Gastrocnemius medialis (tissue), 4 donors: ENCODE measurements around the gene SYT13. TPM values are rescaled to one million over a fixed set of nuclear protein-coding genes. Genes with fewer than 3 reads are reported as not detected.
A peak's percentile ranks its signal among the peaks of the same experiment; 100 is the strongest.

Source experiments
- ATAC-seq, 2 donors: fragments of 150-250 bp; one replicate each; pipeline ENCODE4 v1.9.1; 2016
- DNase-seq, 2 donors: peaks; one replicate each; pipeline ENCODE4 v3.0.0-alpha.2; 2019
- H3K27ac ChIP-seq, 4 donors: fragments of 200-600 bp; sonication (generic); 1 replicate in 1 of 4; 2 replicates in 3 of 4; pipeline ENCODE4 v1.5.1; 2016 to 2018; ENCODE audit warnings: mild to moderate bottlenecking in 2 of 4, moderate library complexity in 1 of 4
- H3K27me3 ChIP-seq, 3 donors: fragments of 200-600 bp; sonication (generic) in 2 of 3; 1 replicate in 1 of 3; 2 replicates in 2 of 3; pipeline versions ENCODE4 v1.5.1 to v1.6.0; 2016 to 2019; ENCODE audit warnings: mild to moderate bottlenecking in 1 of 3, moderate library complexity in 1 of 3
- H3K36me3 ChIP-seq, 2 donors: fragments of 200-600 bp; sonication (generic) in 1 of 2; one replicate each; pipeline ENCODE4 v1.5.1; 2017 to 2018
- H3K4me1 ChIP-seq, 2 donors: fragments of 200-600 bp; sonication (generic) in 1 of 2; one replicate each; pipeline ENCODE4 v1.5.1; 2016 to 2017; ENCODE audit warnings: mild to moderate bottlenecking in 2 of 2
- H3K4me3 ChIP-seq, 4 donors: fragments of 200-600 bp; sonication (generic) in 3 of 4; 1 replicate in 1 of 4; 2 replicates in 3 of 4; pipeline ENCODE4 v1.5.1; 2016 to 2019; ENCODE audit warnings: mild to moderate bottlenecking in 2 of 4
- H3K9me3 ChIP-seq, 3 donors: fragments of 200-600 bp; sonication (generic) in 2 of 3; 1 replicate in 1 of 3; 2 replicates in 2 of 3; pipeline ENCODE4 v1.5.1; 2016 to 2019
- POLR2A ChIP-seq, 2 donors: fragments of 450-650 bp; IDR thresholded peaks; one replicate each; pipeline ENCODE4 v1.6.1; 2017; ENCODE audit warnings: antibody characterized with exemption in 2 of 2, mild to moderate bottlenecking in 2 of 2, moderate library complexity in 2 of 2
- in situ Hi-C, 4 donors: fragments of 200-750 bp; cut with MboI; loops; one replicate each; pipeline versions ENCODE4 v1.15.0 to v1.8.0; 2017; ENCODE audit warnings: low sequenced_read_pairs in 4 of 4
- intact Hi-C: fragments of 100-400 bp; cut with DNase I; formaldehyde crosslinking; loops from one replicate; pipeline ENCODE4 v1.15.1; 2023; ENCODE audit warnings: low total_unique reads
- total RNA-seq, 4 donors: library from RNA; depleted of rRNA; stranded (reverse); fragments of >200 nt; gene quantifications; one replicate each; pipeline versions ENCODE4 v1.1.0 to v1.2.3, GENCODE V29; 2016
- TF ChIP-seq, protein P1 (sequence below), 5 experiments: fragments of 450-650 bp in 3 of 5; fragments of 200-600 bp in 2 of 5; sonication (generic) in 2 of 5; IDR thresholded peaks in 4 of 5; conservative IDR thresholded peaks in 1 of 5; 1 replicate in 4 of 5; 2 replicates in 1 of 5; pipeline ENCODE4 v1.5.1; 2016 to 2019; ENCODE audit warnings: antibody characterized with exemption in 5 of 5, mild to moderate bottlenecking in 3 of 5, moderate library complexity in 3 of 5

Gene SYT13
- total RNA-seq, 4 donors from 2014 or later = 0.15 TPM; not detected in 3

DNA sequence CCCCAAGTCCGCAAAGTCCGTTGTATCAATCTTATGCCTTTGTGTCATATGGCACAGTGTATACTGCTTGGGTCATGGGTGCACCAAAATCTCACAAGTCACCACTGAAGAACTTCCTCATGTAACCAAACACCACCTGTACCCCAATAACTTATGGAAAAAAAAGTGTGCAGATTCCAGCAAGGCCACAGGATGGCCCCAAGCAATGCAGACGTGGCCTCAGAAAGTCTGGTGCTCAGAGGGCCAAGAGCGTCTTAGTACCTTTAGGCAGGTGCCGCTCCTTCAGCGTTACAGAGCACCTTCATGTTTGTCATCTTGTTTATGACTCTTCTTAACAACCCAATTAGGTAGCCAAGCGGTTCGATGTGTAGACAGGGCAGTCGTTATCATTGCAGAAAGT lies 74.4 kb downstream of the SYT13 start:
- in situ Hi-C loops = no loop called here
- TF ChIP-seq POLR2A (IDR thresholded peaks at IDR 0.05) = no peak
- TF ChIP-seq, protein P1, sequence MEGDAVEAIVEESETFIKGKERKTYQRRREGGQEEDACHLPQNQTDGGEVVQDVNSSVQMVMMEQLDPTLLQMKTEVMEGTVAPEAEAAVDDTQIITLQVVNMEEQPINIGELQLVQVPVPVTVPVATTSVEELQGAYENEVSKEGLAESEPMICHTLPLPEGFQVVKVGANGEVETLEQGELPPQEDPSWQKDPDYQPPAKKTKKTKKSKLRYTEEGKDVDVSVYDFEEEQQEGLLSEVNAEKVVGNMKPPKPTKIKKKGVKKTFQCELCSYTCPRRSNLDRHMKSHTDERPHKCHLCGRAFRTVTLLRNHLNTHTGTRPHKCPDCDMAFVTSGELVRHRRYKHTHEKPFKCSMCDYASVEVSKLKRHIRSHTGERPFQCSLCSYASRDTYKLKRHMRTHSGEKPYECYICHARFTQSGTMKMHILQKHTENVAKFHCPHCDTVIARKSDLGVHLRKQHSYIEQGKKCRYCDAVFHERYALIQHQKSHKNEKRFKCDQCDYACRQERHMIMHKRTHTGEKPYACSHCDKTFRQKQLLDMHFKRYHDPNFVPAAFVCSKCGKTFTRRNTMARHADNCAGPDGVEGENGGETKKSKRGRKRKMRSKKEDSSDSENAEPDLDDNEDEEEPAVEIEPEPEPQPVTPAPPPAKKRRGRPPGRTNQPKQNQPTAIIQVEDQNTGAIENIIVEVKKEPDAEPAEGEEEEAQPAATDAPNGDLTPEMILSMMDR (IDR thresholded peaks at IDR 0.05 in 4 of 5, conservative IDR thresholded peaks at IDR 0.05 in 1 of 5) = no peak
- DNase-seq (no peak), ATAC-seq (no peak)
- no peaks in the 10 kb centered on the region for H3K9me3 ChIP-seq
- peaks cover 27 to 58% of the 10 kb centered on the region in 2 donors for H3K4me1 ChIP-seq
- H3K27ac ChIP-seq = no peak overlapping the region
- no peaks in the 10 kb centered on the region for H3K27me3 ChIP-seq
- H3K36me3 ChIP-seq = no peaks in the 10 kb centered on the region
- no peak overlapping the region for H3K4me3 ChIP-seq
- intact Hi-C loops = loop anchor here (2.0 kb wide), 1 partner anchor 31 kb away; no protein-coding TSS in a partner anchor

DNA sequence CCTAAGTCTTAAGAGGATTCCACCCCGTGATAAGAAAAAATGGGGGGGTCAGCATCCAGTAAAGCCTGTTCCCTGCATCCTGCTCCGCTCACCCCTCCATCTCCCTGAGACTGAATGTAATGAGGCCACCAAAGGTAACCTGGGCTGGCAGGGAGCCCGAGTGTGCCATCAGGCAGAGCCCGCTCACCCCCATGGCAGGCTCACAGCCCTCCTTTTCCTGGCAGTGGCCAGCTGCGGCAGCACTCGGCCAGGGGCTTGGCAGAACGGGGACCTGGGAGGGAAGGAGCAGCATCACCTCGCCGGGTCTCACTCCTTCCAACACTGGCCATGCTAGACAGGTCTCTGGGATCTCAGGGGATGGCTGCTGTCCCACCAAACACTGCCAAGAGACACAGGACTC lies 75.3 kb downstream of the SYT13 start:
- H3K4me1 ChIP-seq = peaks cover 27 to 58% of the 10 kb centered on the region in 2 donors
- in situ Hi-C loops = no loop called here
- no peaks in the 10 kb centered on the region for H3K9me3 ChIP-seq
- DNase-seq (no peak), ATAC-seq (no peak)
- H3K27me3 ChIP-seq = no peaks in the 10 kb centered on the region
- intact Hi-C loops = loop anchor here (2.0 kb wide), 1 partner anchor 30 kb away; no protein-coding TSS in a partner anchor
- H3K27ac ChIP-seq = peak overlapping the region; percentile 53 to 86 (median 75)
- TF ChIP-seq POLR2A (IDR thresholded peaks at IDR 0.05) = no peak
- TF ChIP-seq, protein P1 (IDR thresholded peaks at IDR 0.05 in 4 of 5, conservative IDR thresholded peaks at IDR 0.05 in 1 of 5) = no peak
- no peaks in the 10 kb centered on the region for H3K36me3 ChIP-seq
- no peak overlapping the region for H3K4me3 ChIP-seq

DNA sequence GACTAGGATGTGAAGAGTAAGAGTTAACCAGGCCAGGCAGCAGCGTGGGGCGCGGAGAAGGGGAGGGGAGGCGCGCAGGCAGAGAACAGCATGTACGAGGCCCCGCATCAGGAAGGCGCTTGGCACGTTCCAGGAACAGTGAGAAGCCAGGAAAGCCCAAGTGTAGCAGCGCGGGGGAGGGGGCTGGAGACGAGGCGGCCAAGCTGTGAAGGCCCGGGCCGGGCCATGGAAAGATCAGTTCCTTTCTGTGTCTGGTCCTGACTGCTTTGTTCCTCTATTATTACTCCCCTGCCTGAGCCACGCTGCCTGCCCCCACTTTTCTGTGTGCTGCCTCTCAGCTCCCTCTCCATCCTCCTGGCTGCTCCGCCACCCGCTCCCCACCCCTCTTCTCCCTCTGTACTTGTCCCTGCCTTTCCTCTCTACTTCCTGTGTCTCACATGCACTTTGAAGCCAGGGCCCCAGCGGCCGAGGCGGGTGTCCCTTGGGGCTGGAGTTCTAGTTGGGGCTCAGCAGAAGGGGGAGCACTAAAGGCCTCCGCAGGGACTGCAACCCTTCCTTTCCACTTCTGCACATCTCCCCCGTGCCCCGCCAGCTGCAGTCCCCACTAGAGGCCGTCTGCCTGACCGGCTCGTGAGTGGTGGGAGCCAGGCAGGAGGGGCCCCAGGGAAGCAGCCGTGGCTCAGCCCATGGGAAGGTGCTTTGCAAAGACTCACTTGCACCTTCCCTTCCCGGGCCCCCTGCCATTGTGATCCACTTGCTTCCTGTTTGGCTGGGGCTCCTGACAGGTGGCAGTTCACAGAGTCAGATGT lies 76.0 kb downstream of the SYT13 start:
- intact Hi-C loops = loop anchor here (2.0 kb wide), 1 partner anchor 29 kb away; no protein-coding TSS in a partner anchor
- DNase-seq = peak; percentile 79 to 80
- H3K36me3 ChIP-seq = no peaks in the 10 kb centered on the region
- no peak for TF ChIP-seq POLR2A (IDR thresholded peaks at IDR 0.05)
- TF ChIP-seq, protein P1 (IDR thresholded peaks at IDR 0.05 in 4 of 5, conservative IDR thresholded peaks at IDR 0.05 in 1 of 5) = peak in 1 of 5 experiments; percentile 17
- no peaks in the 10 kb centered on the region for H3K9me3 ChIP-seq
- in situ Hi-C loops = no loop called here
- H3K4me3 ChIP-seq = peak overlapping the region; percentile 23 to 52 (median 33)
- H3K27ac ChIP-seq = peak overlapping the region; percentile 53 to 86 (median 75)
- peak; percentile 86 to 87 for ATAC-seq
- peaks cover 27 to 55% of the 10 kb centered on the region in 2 donors for H3K4me1 ChIP-seq
- H3K27me3 ChIP-seq = no peaks in the 10 kb centered on the region

DNA sequence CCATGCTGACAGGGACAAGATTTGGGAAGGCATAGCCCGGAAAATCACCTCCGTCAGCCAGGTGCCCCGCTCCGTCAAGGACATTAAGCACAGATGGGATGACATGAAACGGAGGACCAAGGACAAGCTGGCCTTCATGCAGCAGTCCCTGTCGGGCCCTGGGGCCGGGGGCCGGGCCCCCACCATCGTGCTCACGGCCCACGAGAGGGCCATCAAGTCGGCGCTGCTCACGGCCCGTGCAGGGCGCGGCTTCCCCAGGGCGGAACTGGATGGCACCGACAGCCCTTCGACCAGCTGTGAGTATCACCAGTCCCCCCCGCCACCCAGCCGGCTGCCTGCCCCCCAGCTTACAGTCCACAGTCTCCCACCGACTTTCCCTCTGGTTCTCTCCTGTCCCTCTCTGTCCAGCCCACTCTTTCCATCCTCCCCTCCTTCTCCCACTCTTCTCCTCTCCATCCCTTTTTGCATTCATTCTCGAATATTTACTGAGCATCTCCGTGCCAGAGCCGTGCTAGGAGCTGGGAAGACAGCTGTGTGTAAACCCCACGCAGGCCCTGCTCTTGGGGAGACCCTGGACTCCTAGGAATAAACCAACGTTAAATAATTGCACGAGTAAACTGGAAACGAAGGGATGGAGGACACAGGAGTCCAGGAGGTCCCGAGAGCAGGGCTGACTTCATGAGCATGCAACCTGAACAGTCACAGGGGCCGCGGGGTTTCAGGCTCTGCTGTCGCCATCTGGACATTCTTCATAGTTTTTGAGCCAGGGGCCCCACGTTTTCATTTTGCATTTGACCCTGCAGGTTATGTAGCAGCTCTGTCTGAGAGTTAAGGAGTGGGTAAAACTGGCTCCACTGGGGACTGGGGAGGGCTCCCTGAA lies 76.9 kb downstream of the SYT13 start:
- TF ChIP-seq, protein P1 (IDR thresholded peaks at IDR 0.05 in 4 of 5, conservative IDR thresholded peaks at IDR 0.05 in 1 of 5) = no peak
- no peak for TF ChIP-seq POLR2A (IDR thresholded peaks at IDR 0.05)
- intact Hi-C loops = no loop called here
- no peaks in the 10 kb centered on the region for H3K9me3 ChIP-seq
- peak overlapping the region in 3 of 4 donors; percentile 30 to 52 (median 36) for H3K4me3 ChIP-seq
- in situ Hi-C loops = no loop called here
- ATAC-seq (peak in 1 of 2 donors; percentile 1), DNase-seq (no peak)
- peak overlapping the region; percentile 53 to 86 (median 75) for H3K27ac ChIP-seq
- H3K36me3 ChIP-seq = no peaks in the 10 kb centered on the region
- H3K4me1 ChIP-seq = peaks cover 25 to 49% of the 10 kb centered on the region in 2 donors
- no peaks in the 10 kb centered on the region for H3K27me3 ChIP-seq
